GM19468 (cell line): ENCODE results near the gene GLS2.
"Not testable (repeated sequence)": the region's sequence is repeated elsewhere in the genome, so short reads cannot be mapped to it uniquely, and the experiment has no call there.

Experiments used
- ATAC-seq: cut with Tn5 transposase; IDR thresholded peaks from one replicate; pipeline ENCODE4 v1.9.1; 2021; ENCODE audit warnings: mild to moderate bottlenecking, moderate library complexity, moderate number of reproducible peaks; ENCODE audit not compliant: unreplicated experiment; ENCODE audit errors: extremely low read depth

The GLS2 gene

GRCh38 chr12:56449622-56449984 is 38.4 kb downstream of the GLS2 start:
- ATAC-seq: no peak

- peak; percentile 68 for ATAC-seq
Observed at GRCh38 chr12:56448860-56449621, 38.9 kb downstream of the GLS2 start, which contains the start of gene TIMELESS. TIMELESS (minus strand) TSS chr12:56449426; CDS start chr12:56434170, 15,256 bp downstream.

- ATAC-seq: not testable (repeated sequence)
Observed at GRCh38 chr12:56443208-56443607, 44.8 kb downstream of the GLS2 start.

GRCh38 chr12:56437430-56438176 is 50.4 kb downstream of the GLS2 start:
- ATAC-seq: no peak

GRCh38 chr12:56434828-56435227 is 53.1 kb downstream of the GLS2 start:
- ATAC-seq: no peak

GRCh38 chr12:56431850-56432249 is 56.1 kb downstream of the GLS2 start:
- no peak for ATAC-seq

- no peak for ATAC-seq
Observed at GRCh38 chr12:56431288-56431687, 56.7 kb downstream of the GLS2 start.

GRCh38 chr12:56425940-56426438 is 62.0 kb downstream of the GLS2 start:
- no peak for ATAC-seq

GRCh38 chr12:56425193-56425592 is 62.8 kb downstream of the GLS2 start:
- no peak for ATAC-seq
